Heart left ventricle (tissue), 13 donors: Measurements from ENCODE around the gene TNFSF15.

Source experiments
- POLR2A ChIP-seq, 2 donors: fragments of 450-650 bp; IDR thresholded peaks; one replicate each; pipeline ENCODE4 v1.6.1; 2017; ENCODE audit warnings: antibody characterized with exemption in 2 of 2, mild to moderate bottlenecking in 2 of 2, moderate library complexity in 2 of 2
- TF ChIP-seq, protein P1 (sequence below), 12 donors: fragments of 200-600 bp; sonication (generic) in 4 of 12; IDR thresholded peaks; one replicate each; pipeline versions ENCODE4 v1.5.0 to v1.8.0; 2018 to 2022; ENCODE audit warnings: antibody characterized with exemption in 12 of 12, mild to moderate bottlenecking in 5 of 12
- donor health status: ischemic (EF 13 %, LVEDD 7.1; RV severe dilation, severe dysfunction).
- donor health status: DM: no; HTN: yes; CAD: no.
- donor health status: DM: no; HTN: no; CAD: no.
- donor health status: ischemic (EF 25% LVEDD 6.9; RV normal size, moderate dysfunction).
- donor health status: ischemic (EF 25% LVEDD 5.7; RV mildly dilated, moderate dysfunction).
- donor health status: ischemic (EF 35%, LVEDD 5.7; RV mildly dilated, moderate dysfunction).
- donor health status: nonischemic (EF 11% LVEDD 7.7; RV severe dilation, severe dysfunction).
- donor health status: DM: yes; HTN: yes; CAD: no.
- donor health status: PGD.
- donor health status: ischemic (EF 29% LVEDD 5.4; RV normal size, mild dysfunction).
- donor health status: nonischemic (EF 23%, LVEDD 6.1; RV moderate dilation, normal function).

DNA sequence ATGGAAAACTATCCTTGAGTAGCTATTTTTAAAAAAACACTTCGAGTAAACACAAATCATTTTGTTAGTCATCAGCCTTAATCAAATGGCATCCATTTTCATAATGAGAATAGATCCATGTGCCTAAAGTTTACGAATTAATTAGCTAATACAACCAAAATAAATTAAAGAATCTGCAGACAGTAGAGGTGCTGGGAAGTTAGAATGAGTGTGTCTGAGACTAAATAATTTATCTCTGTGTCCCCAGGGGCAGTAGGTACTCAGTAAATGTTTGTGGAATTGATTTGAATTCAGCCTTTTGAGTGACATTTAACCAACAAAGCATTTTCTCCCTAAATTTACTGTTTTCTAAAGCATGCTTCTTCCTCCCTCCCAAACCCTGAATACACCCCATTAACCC is 18.6 kb downstream of the TNFSF15 start:
- no peak for TF ChIP-seq POLR2A (IDR thresholded peaks at IDR 0.05)
- TF ChIP-seq, protein P1, sequence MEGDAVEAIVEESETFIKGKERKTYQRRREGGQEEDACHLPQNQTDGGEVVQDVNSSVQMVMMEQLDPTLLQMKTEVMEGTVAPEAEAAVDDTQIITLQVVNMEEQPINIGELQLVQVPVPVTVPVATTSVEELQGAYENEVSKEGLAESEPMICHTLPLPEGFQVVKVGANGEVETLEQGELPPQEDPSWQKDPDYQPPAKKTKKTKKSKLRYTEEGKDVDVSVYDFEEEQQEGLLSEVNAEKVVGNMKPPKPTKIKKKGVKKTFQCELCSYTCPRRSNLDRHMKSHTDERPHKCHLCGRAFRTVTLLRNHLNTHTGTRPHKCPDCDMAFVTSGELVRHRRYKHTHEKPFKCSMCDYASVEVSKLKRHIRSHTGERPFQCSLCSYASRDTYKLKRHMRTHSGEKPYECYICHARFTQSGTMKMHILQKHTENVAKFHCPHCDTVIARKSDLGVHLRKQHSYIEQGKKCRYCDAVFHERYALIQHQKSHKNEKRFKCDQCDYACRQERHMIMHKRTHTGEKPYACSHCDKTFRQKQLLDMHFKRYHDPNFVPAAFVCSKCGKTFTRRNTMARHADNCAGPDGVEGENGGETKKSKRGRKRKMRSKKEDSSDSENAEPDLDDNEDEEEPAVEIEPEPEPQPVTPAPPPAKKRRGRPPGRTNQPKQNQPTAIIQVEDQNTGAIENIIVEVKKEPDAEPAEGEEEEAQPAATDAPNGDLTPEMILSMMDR (IDR thresholded peaks at IDR 0.05): no peak
